Epidermal melanocyte (primary cell): ENCODE data around the gene ETFDH.
"Not testable (repeated sequence)": the region's sequence is repeated elsewhere in the genome, so short reads cannot be mapped to it uniquely, and the experiment has no call there.

Experiments used
- DNase-seq: peaks from one replicate; pipeline ENCODE4 v3.0.0; 2011; ENCODE audit warnings: low spot score; ENCODE audit not compliant: insufficient read length

ETFDH gene

GRCh38 chr4:158671915-158672806 lies at the start of gene ETFDH:
ETFDH (plus strand) TSS chr4:158672296; CDS start chr4:158672457, 161 bp downstream.
- DNase-seq = peak; percentile 94

- peak; percentile 27 for DNase-seq
Observed at GRCh38 chr4:158624889-158625478, 47.1 kb upstream of the ETFDH start.

- DNase-seq = no peak
Observed at GRCh38 chr4:158625544-158625943, 46.6 kb upstream of the ETFDH start.

- no peak for DNase-seq
Observed at GRCh38 chr4:158630893-158631292, 41.2 kb upstream of the ETFDH start.

- DNase-seq = no peak
Observed at GRCh38 chr4:158636619-158637018, 35.5 kb upstream of the ETFDH start.

- no peak for DNase-seq
Observed at GRCh38 chr4:158644356-158644755, 27.7 kb upstream of the ETFDH start.

- no peak for DNase-seq
Observed at GRCh38 chr4:158644760-158645159, 27.3 kb upstream of the ETFDH start.

- no peak for DNase-seq
Observed at GRCh38 chr4:158649111-158649680, 22.9 kb upstream of the ETFDH start.

GRCh38 chr4:158652920-158653319 lies 19.2 kb upstream of the ETFDH start:
- no peak for DNase-seq

- no peak for DNase-seq
Observed at GRCh38 chr4:158656439-158656838, 15.7 kb upstream of the ETFDH start.

- no peak for DNase-seq
Observed at GRCh38 chr4:158657291-158657690, 14.8 kb upstream of the ETFDH start.

GRCh38 chr4:158663255-158663654 lies 8.8 kb upstream of the ETFDH start:
- not testable (repeated sequence) for DNase-seq

- not testable (repeated sequence) for DNase-seq
Observed at GRCh38 chr4:158663707-158664625, 8.1 kb upstream of the ETFDH start.

- DNase-seq = no peak
Observed at GRCh38 chr4:158664806-158665205, 7.3 kb upstream of the ETFDH start.

- no peak for DNase-seq
Observed at GRCh38 chr4:158666892-158667291, 5.2 kb upstream of the ETFDH start.

- no peak for DNase-seq
Observed at GRCh38 chr4:158667651-158668198, 4.4 kb upstream of the ETFDH start.

GRCh38 chr4:158669310-158669709 lies 2.8 kb upstream of the ETFDH start:
- no peak for DNase-seq

GRCh38 chr4:158670975-158671664 lies 976 bp upstream of the ETFDH start:
- DNase-seq = peak; percentile 43

GRCh38 chr4:158671665-158671914 lies 506 bp upstream of the ETFDH start, which contains the start of gene C4orf46:
C4orf46 (minus strand) TSS chr4:158671887; CDS start chr4:158671801, 86 bp downstream.
- no peak for DNase-seq

- DNase-seq = no peak
Observed at GRCh38 chr4:158673633-158674032, 1.5 kb downstream of the ETFDH start.

GRCh38 chr4:158676076-158676475 lies 4.0 kb downstream of the ETFDH start:
- no peak for DNase-seq
